HG02678 (cell line): Measurements from ENCODE around the gene DNASE2B.

ENCODE experiments used
- ATAC-seq: cut with Tn5 transposase; IDR thresholded peaks from one replicate; pipeline ENCODE4 v1.9.1; 2021; ENCODE audit warnings: mild to moderate bottlenecking, moderate library complexity; ENCODE audit not compliant: unreplicated experiment

Gene DNASE2B

DNA sequence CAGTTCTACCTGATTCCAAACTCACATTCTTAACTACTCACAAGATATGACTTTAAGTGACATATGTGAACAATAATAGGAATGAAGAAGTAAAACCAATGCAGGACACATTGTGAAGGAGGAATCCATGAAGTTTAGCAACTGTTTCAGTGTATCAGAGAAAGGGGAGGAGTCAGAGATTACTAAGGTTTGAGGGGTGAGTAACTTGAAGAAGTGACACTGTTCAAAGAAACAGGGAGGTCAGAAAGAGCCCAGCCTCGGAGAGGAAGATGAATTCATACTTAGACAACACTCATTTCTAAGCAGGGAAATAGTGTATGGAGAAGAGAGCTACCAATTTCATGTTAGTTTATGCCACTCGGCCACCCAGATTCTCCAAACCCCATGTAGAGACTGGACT, 52.6 kb downstream of the DNASE2B start:
- ATAC-seq = no peak

DNA sequence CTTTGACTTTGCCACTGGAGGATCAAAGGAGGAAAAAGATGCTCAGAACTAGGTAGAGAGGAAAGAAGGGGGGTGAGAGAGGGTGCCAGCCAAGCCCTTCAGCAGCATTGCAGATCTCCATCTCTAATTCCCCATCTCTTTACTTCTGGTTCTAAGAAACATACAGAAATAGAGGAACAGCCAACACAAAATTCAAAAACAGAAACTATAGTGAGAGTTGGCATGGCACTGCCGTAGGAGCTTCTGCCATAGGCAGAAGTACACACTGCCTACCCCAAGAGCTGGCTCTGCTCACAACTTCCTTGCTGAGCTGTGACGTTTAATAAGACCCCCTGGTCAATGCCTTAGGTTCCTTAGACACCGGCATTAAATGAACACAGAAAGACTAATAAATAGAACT, 54.2 kb downstream of the DNASE2B start:
- no peak for ATAC-seq

DNA sequence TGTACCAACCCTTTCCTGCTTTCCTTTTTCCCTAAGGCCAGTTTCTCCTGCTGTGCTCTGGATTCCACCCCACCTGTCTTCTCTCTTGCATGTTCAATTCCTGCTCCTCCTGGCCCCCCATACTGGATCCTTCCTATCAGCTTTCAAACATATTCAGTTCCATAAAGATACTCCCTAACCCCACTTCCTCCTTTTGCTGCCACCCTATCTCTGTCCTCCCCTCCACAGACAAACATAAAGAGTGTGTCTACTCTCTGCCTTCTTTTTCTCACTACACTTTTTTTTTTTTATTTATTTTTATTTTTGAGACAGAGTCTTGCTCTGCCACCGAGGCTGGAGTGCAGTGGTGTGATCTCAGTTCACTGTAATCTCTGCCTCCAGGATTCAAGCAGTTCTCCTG, 63.8 kb downstream of the DNASE2B start:
- ATAC-seq = no peak
